ENCODE results near the gene ITGA6.

The ITGA6 gene

DNA sequence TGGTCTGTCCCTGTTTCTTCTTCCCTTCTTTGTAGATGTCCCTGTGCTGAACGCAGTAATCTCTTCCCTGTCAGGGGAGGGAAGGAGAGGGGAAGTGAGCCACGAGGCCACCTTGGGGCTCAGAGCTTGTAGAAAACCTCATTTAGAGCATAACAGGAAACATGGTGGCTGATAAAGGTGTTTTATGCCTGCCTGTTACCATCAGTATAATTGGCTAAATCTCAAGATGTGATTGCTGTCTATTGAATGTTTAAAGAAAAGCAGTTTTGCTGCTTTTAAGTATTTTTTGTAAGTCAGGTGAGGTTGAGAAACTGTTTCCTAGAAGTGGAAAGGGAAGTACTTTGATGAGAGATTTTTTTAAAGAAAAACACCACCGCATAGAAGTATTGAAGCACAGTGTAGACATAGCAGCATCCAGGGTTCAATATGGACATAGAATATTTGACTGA, 68.8 kb downstream of the ITGA6 start:
- no peak for ATAC-seq
- TF ChIP-seq, protein P1, sequence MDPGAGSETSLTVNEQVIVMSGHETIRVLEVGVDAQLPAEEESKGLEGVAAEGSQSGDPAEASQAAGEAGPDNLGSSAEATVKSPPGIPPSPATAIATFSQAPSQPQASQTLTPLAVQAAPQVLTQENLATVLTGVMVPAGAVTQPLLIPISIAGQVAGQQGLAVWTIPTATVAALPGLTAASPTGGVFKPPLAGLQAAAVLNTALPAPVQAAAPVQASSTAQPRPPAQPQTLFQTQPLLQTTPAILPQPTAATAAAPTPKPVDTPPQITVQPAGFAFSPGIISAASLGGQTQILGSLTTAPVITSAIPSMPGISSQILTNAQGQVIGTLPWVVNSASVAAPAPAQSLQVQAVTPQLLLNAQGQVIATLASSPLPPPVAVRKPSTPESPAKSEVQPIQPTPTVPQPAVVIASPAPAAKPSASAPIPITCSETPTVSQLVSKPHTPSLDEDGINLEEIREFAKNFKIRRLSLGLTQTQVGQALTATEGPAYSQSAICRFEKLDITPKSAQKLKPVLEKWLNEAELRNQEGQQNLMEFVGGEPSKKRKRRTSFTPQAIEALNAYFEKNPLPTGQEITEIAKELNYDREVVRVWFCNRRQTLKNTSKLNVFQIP (CRISPR knock-in tag; IDR thresholded peaks at IDR 0.05; ENCODE audit: borderline replicate concordance, low read depth) = no peak
- TF ChIP-seq PPARA (CRISPR knock-in tag; IDR thresholded peaks at IDR 0.05; ENCODE audit: borderline replicate concordance) (no peak), ZC3H10 (CRISPR knock-in tag; IDR thresholded peaks at IDR 0.05) (no peak), RARB (CRISPR knock-in tag; IDR thresholded peaks at IDR 0.05) (no peak), ARNTL (CRISPR knock-in tag; IDR thresholded peaks at IDR 0.05; ENCODE audit: borderline replicate concordance, low read depth) (no peak)
- TF ChIP-seq, protein P2, sequence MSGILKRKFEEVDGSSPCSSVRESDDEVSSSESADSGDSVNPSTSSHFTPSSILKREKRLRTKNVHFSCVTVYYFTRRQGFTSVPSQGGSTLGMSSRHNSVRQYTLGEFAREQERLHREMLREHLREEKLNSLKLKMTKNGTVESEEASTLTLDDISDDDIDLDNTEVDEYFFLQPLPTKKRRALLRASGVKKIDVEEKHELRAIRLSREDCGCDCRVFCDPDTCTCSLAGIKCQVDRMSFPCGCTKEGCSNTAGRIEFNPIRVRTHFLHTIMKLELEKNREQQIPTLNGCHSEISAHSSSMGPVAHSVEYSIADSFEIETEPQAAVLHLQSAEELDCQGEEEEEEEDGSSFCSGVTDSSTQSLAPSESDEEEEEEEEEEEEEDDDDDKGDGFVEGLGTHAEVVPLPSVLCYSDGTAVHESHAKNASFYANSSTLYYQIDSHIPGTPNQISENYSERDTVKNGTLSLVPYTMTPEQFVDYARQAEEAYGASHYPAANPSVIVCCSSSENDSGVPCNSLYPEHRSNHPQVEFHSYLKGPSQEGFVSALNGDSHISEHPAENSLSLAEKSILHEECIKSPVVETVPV (CRISPR knock-in tag; IDR thresholded peaks at IDR 0.05) = no peak

DNA sequence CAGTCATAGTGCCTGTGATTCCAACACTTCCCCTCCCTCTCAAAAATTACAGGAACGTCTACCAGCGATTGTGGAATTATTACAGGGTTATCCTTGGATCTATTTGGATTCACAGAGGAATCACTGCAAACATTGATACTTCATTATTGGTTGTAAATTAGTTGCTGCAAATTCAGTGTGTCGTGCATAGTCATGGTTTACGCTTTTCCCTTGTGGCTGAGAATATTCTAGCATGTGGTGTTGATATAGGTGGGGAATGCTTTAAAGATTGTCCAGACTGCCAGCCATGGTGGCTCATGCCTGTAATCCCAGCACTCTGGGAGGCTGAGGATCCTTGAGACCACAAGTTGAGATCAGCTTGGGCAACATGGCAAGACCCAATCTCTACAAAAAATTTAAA, 79.8 kb downstream of the ITGA6 start:
- no peak for ATAC-seq
- TF ChIP-seq, protein P1 (CRISPR knock-in tag; IDR thresholded peaks at IDR 0.05; ENCODE audit: borderline replicate concordance, low read depth) = no peak
- TF ChIP-seq ISL1 (CRISPR knock-in tag; IDR thresholded peaks at IDR 0.05) (no peak), PPARA (CRISPR knock-in tag; IDR thresholded peaks at IDR 0.05; ENCODE audit: borderline replicate concordance) (no peak), ZFP30 (CRISPR knock-in tag; IDR thresholded peaks at IDR 0.05) (no peak), ZNF565 (CRISPR knock-in tag; conservative IDR thresholded peaks at IDR 0.05; ENCODE audit: low read depth) (no peak), TCF4 (CRISPR knock-in tag; IDR thresholded peaks at IDR 0.05; ENCODE audit: borderline replicate concordance) (no peak), ESRRG (CRISPR knock-in tag; IDR thresholded peaks at IDR 0.05) (no peak), SNAI2 (CRISPR knock-in tag; IDR thresholded peaks at IDR 0.05) (no peak), ZC3H10 (CRISPR knock-in tag; IDR thresholded peaks at IDR 0.05) (no peak), RARB (CRISPR knock-in tag; IDR thresholded peaks at IDR 0.05) (no peak), OSR1 (CRISPR knock-in tag; IDR thresholded peaks at IDR 0.05) (no peak), ZNF70 (CRISPR knock-in tag; IDR thresholded peaks at IDR 0.05) (no peak), BACH2 (CRISPR knock-in tag; IDR thresholded peaks at IDR 0.05; ENCODE audit: borderline replicate concordance) (no peak), GLIS3 (CRISPR knock-in tag; IDR thresholded peaks at IDR 0.05) (no peak)
- TF ChIP-seq, protein P3, sequence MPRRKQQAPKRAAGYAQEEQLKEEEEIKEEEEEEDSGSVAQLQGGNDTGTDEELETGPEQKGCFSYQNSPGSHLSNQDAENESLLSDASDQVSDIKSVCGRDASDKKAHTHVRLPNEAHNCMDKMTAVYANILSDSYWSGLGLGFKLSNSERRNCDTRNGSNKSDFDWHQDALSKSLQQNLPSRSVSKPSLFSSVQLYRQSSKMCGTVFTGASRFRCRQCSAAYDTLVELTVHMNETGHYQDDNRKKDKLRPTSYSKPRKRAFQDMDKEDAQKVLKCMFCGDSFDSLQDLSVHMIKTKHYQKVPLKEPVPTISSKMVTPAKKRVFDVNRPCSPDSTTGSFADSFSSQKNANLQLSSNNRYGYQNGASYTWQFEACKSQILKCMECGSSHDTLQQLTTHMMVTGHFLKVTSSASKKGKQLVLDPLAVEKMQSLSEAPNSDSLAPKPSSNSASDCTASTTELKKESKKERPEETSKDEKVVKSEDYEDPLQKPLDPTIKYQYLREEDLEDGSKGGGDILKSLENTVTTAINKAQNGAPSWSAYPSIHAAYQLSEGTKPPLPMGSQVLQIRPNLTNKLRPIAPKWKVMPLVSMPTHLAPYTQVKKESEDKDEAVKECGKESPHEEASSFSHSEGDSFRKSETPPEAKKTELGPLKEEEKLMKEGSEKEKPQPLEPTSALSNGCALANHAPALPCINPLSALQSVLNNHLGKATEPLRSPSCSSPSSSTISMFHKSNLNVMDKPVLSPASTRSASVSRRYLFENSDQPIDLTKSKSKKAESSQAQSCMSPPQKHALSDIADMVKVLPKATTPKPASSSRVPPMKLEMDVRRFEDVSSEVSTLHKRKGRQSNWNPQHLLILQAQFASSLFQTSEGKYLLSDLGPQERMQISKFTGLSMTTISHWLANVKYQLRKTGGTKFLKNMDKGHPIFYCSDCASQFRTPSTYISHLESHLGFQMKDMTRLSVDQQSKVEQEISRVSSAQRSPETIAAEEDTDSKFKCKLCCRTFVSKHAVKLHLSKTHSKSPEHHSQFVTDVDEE (CRISPR knock-in tag; IDR thresholded peaks at IDR 0.05) = no peak
- TF ChIP-seq, protein P4, sequence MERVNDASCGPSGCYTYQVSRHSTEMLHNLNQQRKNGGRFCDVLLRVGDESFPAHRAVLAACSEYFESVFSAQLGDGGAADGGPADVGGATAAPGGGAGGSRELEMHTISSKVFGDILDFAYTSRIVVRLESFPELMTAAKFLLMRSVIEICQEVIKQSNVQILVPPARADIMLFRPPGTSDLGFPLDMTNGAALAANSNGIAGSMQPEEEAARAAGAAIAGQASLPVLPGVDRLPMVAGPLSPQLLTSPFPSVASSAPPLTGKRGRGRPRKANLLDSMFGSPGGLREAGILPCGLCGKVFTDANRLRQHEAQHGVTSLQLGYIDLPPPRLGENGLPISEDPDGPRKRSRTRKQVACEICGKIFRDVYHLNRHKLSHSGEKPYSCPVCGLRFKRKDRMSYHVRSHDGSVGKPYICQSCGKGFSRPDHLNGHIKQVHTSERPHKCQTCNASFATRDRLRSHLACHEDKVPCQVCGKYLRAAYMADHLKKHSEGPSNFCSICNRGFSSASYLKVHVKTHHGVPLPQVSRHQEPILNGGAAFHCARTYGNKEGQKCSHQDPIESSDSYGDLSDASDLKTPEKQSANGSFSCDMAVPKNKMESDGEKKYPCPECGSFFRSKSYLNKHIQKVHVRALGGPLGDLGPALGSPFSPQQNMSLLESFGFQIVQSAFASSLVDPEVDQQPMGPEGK (CRISPR knock-in tag; IDR thresholded peaks at IDR 0.05; ENCODE audit: borderline replicate concordance) = no peak

DNA sequence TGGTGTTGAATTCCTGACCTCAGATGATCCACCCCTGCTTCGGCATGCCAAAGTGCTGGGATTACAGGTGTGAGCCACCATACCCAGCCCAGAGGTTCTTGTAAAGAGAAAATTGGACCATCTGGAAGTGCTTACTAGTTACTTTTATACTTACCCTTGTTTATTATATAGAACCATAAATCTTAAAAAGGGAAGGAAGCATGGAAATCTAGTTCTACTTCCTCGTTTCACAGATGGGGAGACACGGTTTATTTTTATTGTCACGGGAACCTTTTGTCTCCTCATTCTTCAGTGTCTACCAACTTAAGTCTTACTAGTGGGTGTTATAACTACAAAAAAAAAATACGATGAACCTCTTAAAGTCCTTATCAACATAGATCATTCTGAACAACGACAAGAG, 82.7 kb downstream of the ITGA6 start:
- ATAC-seq = no peak
- TF ChIP-seq ZFP3 (CRISPR knock-in tag; IDR thresholded peaks at IDR 0.05) = no peak

DNA sequence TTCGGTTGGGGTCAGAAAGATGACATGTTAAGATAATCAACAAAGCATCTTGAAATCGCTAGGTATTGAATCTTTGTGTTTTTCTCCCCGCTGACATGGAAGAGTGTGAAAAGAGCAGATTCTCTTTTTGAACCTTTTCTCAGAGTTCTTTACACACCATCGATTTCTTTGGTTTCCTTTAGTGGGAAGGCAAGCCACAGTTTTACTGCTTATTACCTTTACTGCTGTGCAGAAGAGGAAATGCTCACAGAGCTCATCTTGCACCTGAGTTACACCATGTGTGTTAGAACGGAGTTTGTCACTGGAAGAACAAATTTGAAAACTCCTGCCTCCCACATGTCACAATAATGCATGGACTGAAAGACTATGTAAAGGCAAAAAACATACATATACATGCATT, 83.2 kb downstream of the ITGA6 start:
- no peak for ATAC-seq
- TF ChIP-seq, protein P3 (CRISPR knock-in tag; IDR thresholded peaks at IDR 0.05) = no peak
- TF ChIP-seq GLIS3 (CRISPR knock-in tag; IDR thresholded peaks at IDR 0.05) = no peak
- TF ChIP-seq PPARA (CRISPR knock-in tag; IDR thresholded peaks at IDR 0.05; ENCODE audit: borderline replicate concordance) = no peak
- TF ChIP-seq SNAI2 (CRISPR knock-in tag; IDR thresholded peaks at IDR 0.05) = no peak
- TF ChIP-seq ZFP30 (CRISPR knock-in tag; IDR thresholded peaks at IDR 0.05) = no peak
- TF ChIP-seq, protein P2 (CRISPR knock-in tag; IDR thresholded peaks at IDR 0.05) = no peak
- TF ChIP-seq ARNTL (CRISPR knock-in tag; IDR thresholded peaks at IDR 0.05; ENCODE audit: borderline replicate concordance, low read depth) = no peak
- no peak for TF ChIP-seq TCF4 (CRISPR knock-in tag; IDR thresholded peaks at IDR 0.05; ENCODE audit: borderline replicate concordance)
- TF ChIP-seq OSR1 (CRISPR knock-in tag; IDR thresholded peaks at IDR 0.05) = no peak
- TF ChIP-seq ZNF565 (CRISPR knock-in tag; conservative IDR thresholded peaks at IDR 0.05; ENCODE audit: low read depth) = no peak
